Mucosa of rectum (tissue), 2 donors: ENCODE results near the gene OR7A10.
"Not testable (repeated sequence)": the region's sequence is repeated elsewhere in the genome, so short reads cannot be mapped to it uniquely, and the experiment has no call there.

Experiments used
- H3K27ac ChIP-seq, 2 donors: one replicate each; pipeline ENCODE4 v1.7.0; 2013; ENCODE audit warnings: inconsistent platforms in 2 of 2, low read depth in 2 of 2, low read length in 2 of 2
- H3K27me3 ChIP-seq, 2 donors: one replicate each; pipeline ENCODE4 v1.7.0; 2013; ENCODE audit warnings: low read length in 2 of 2; ENCODE audit not compliant: control insufficient read depth in 2 of 2, insufficient read depth in 2 of 2
- H3K36me3 ChIP-seq, 2 donors: one replicate each; pipeline ENCODE4 v1.7.0; 2013; ENCODE audit warnings: low read length in 2 of 2; ENCODE audit not compliant: control insufficient read depth in 2 of 2, insufficient read depth in 2 of 2
- H3K4me1 ChIP-seq, 2 donors: one replicate each; pipeline ENCODE4 v1.7.0; 2013; ENCODE audit warnings: low read length in 2 of 2, mild to moderate bottlenecking in 1 of 2; ENCODE audit not compliant: control insufficient read depth in 2 of 2, insufficient read depth in 2 of 2
- H3K4me3 ChIP-seq, 2 donors: one replicate each; pipeline ENCODE4 v1.7.0; 2013; ENCODE audit warnings: low read length in 2 of 2
- H3K9ac ChIP-seq, 2 donors: one replicate each; pipeline ENCODE4 v1.7.0; 2013; ENCODE audit warnings: low read length in 2 of 2, low read depth in 1 of 2, mild to moderate bottlenecking in 1 of 2
- H3K9me3 ChIP-seq, 2 donors: one replicate each; pipeline ENCODE4 v1.7.0; 2013; ENCODE audit warnings: low read length in 2 of 2; ENCODE audit not compliant: control insufficient read depth in 2 of 2
- donor health status: healthy.
- donor health status: Normal muscosa, but diverticular disease.

The OR7A10 gene

DNA sequence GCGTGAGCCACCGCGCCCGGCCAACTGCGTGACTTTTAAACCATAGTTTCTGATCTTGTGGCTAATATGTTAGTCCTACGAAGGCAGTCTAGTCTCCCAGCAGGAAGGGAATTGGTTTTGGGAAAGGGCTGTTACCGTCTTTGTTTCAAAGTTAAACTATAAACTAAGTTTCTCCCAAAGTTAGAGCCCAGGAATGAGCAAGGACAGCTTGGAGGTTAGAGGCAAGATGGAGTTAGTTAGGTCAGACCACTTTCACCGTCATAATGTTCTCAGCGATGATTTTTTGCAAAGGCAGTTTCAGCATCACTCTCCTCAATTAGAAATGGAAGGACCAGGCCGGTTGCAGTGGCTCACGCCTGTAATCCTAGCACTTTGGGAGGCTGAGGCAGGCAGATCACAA lies 52.7 kb downstream of the OR7A10 start:
- H3K4me1 ChIP-seq: no peaks in the 10 kb centered on the region

GRCh38 chr19:14795078-14795721 lies 53.5 kb downstream of the OR7A10 start:
- H3K4me1 ChIP-seq: no peaks in the 10 kb centered on the region
- H3K4me3 ChIP-seq: no peak overlapping the region
- H3K9ac ChIP-seq: no peak overlapping the region
- H3K27me3 ChIP-seq: peaks cover 0 to 2% of the 10 kb centered on the region in 2 donors
- H3K27ac ChIP-seq: no peak overlapping the region
- no peaks in the 10 kb centered on the region for H3K36me3 ChIP-seq
- H3K9me3 ChIP-seq: no peaks in the 10 kb centered on the region

More for the DNA sequence above, 52.7 kb downstream of the OR7A10 start:
- Histone ChIP-seq H3K27ac (no peak overlapping the region), H3K27me3 (peaks cover 0 to 2% of the 10 kb centered on the region in 2 donors), H3K9ac (no peak overlapping the region), H3K9me3 (no peaks in the 10 kb centered on the region), H3K36me3 (no peaks in the 10 kb centered on the region), H3K4me3 (no peak overlapping the region)

DNA sequence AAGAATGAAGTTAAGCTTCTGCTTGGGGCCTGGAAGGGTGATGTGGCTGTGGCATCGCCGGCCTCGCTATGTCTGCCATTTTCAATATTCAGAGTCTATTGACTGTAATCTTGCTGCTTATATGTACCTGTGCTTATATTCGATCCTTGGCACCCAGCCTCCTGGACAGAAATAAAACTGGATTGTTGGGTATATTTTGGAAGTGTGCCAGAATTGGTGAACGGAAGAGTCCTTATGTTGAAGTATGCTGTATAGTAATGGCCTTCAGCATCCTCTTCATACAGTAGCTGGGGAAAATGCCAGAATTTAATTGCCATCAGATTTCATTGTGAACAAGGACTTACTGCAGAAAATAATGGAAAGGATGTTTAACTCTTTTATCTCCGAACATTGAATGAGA lies 56.5 kb downstream of the OR7A10 start:
- H3K27me3 ChIP-seq: not testable (repeated sequence)

More for the DNA sequence above, 56.5 kb downstream of the OR7A10 start:
- not testable (repeated sequence) for H3K9me3 ChIP-seq, H3K9ac ChIP-seq, H3K4me3 ChIP-seq, H3K4me1 ChIP-seq, H3K27ac ChIP-seq, H3K36me3 ChIP-seq
